Stimulated activated CD8-positive, alpha-beta memory T cell treated with anti-CD3 and anti-CD28 coated beads, Interleukin-12 subunit alpha, Interleukin-12 subunit beta, amount 100 ng/mL, for 24 hours (primary cell): Measurements from ENCODE around the gene CSN1S1.
"Not testable (repeated sequence)": the region's sequence is repeated elsewhere in the genome, so short reads cannot be mapped to it uniquely, and the experiment has no call there.

Source experiments
- DNase-seq: peaks from one replicate; pipeline ENCODE4 v3.0.0-alpha.2; 2020; ENCODE audit errors: extremely low read depth

Gene CSN1S1, protein sequence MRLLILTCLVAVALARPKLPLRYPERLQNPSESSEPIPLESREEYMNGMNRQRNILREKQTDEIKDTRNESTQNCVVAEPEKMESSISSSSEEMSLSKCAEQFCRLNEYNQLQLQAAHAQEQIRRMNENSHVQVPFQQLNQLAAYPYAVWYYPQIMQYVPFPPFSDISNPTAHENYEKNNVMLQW

DNA sequence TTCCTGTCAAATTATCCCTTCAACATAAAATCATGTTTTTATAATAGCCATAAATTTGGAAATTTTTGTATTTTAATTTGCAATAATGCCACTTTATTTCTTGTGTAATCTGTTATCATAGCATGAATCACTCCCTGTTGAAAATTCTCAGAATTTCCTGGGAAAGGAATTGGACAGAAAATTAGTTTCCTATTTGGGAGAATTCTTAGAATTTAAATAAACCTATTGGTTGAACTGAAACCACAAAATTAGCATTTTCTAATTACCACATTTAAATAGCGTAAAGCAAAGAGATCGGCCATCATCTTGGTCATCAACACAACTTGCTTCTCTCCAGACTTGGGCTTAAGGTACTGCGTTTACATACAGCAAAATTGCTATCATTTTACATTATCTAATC lies at the start of gene CSN1S1:
TSS of gene CSN1S1 (plus strand) at position 301 of the 400 bp plus-strand sequence. CDS start 1,488 bp downstream, outside the sequence.
- DNase-seq = no peak

DNA sequence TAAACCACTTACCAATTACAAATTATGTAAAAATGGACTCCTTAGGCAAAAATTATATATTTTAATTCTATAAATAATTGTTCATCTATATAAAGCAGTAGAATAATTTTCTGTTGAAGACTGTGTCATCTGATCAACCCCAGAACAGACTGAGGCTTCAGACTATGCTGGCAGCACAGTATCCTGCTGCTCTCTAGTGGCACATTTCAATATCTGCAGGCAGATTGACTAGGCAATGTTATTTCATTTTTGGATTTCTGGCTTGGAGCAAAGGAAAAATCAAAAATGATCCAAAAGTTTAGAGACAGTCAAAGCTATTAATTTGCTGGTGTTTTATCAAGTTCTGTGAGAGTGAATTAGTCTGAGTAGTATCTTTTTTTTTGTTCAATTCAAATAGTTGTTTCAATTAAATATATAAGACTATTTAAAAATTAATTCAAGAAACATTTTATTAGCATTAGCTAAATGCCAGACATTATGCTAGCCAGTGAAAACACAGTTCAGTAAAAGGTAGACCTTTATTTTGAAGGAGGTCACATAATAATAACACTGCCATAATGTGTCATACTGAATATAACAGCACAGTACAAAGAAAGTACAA lies 49.6 kb upstream of the CSN1S1 start:
- DNase-seq = no peak

DNA sequence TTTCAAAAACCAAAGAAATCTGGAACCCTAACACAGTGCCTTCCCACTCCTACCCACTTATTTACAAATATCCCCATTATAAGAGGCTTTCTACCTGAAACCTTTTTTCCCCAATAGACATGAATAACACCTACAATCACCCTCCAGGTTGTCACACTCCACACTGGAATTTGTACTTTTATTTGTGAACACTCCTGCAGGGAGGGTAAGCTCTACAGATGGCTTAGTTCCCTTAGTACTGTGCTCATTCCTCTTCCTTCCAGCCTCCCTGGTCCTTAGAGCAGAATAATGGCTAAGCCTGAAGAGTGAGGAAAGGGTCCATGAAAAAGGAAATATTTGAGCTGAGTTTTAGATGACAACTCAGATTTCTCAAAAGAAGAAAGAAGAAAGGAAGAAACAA lies 48.7 kb upstream of the CSN1S1 start:
- no peak for DNase-seq

DNA sequence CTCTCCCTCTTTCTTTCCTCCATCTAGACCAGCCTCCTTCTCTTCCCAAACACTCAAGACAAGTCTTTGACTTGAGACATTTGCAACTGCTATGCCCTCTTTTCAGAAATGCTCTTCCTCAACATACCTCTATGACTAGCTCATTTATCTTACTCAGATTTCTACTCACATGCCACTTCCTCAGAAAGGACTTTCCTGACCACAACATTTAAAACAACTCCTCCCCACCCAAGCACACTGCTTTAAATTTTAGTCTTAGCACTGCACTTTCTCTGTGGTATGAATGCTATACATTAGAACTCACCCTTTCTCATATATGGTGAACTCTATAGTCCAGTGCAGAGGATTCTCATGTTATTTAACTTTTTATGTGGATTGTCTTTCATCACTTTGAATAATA lies 42.5 kb upstream of the CSN1S1 start:
- DNase-seq = no peak

DNA sequence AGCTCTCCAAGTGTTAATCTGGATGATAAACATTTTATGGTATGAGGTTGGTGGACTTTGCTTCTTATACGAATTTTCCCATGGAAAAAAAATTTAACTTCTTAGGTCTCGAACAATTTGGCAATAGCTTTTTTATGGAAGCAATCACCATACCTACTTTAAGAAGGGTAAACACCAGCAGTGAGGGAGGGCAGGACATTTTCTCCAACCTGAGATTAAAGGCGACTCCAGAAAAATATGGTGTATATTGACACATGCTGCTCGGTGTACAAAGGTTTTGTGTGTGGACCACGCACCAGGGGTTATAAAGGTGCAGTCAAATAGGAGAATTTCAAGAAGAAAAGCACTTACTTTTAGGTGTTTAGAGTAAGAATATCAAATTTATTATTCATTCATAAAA lies 36.7 kb upstream of the CSN1S1 start:
- no peak for DNase-seq

DNA sequence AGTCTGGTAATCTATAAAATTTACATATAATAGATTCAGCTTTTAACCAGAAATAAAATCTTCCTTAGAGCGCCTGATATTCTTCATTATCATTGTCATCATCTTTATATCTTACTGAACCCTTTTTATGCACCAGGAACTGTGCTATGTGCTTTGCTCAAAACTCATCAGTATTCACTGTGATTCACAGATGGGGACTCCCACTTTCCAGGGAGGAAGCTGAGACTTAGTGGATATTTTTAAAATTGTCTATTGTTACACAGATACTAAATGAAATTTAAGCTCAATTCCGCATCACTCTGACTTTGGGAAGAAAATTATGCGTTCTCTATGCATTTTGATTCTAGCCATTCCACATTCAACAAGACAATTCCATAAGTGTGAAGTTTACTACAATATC lies 36.1 kb upstream of the CSN1S1 start:
- DNase-seq = no peak

DNA sequence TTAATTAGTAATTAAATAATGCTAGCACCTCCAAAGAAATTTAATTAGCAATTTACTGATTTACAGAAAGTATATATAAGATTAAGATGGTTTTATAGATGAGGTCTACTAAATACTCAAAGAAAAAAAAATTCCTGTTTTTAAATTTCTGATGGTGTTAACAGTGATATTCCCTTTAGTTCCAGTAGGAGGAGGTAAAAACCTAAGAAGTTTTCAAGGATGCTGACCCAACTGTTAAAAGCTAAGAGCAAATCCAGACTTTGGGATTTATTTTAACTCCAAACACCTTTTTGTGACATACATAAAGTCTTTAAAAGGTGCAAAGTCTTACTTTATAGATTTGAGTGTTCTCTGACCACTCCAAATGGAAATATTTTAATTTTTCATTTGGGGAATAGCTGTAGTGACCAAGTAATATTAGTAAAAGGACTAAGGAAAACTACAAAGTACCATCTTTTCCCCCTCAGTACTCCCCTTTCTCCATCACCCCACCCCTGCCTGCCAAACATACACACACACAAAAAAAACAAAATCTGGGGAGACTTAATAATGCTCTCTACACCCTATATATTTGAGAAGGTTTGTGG lies 34.2 kb upstream of the CSN1S1 start:
- DNase-seq = no peak

DNA sequence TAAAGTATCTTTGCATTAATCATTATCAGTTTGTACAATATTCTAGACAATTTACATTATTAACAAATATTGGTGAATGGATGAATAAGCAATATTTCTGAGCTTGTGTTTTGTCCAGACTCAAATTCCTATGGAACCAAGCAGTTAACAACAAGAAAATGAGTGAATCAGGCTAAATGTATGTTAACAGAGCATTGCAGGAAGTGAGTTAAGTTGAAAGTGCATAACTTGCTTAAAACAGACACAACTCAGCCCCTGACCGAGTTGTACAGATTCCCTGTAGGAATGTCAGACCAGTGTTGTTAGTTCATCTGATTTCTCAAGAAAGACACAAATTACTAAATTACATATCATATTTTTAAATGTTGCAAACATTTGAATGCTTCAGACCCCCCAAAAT lies 23.7 kb upstream of the CSN1S1 start:
- DNase-seq = no peak

DNA sequence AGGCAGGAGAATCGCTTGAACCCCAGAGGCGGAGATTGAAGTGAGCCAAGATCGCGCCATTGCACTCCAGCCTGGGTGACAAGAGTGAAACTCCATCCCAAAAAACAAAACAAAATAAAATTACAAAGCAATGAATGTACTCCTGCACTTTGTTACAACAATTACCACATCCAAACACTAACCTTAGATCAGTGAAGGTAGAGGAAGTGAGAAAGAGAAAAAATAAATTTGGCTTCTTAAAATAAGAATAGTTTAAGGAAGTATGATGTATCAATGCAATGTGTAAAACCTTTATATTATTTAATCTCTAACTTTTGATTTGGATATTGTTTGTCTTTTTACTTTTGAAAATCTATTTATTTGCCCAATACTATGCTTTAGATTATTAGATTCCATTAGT lies 21.7 kb upstream of the CSN1S1 start:
- DNase-seq = no peak

DNA sequence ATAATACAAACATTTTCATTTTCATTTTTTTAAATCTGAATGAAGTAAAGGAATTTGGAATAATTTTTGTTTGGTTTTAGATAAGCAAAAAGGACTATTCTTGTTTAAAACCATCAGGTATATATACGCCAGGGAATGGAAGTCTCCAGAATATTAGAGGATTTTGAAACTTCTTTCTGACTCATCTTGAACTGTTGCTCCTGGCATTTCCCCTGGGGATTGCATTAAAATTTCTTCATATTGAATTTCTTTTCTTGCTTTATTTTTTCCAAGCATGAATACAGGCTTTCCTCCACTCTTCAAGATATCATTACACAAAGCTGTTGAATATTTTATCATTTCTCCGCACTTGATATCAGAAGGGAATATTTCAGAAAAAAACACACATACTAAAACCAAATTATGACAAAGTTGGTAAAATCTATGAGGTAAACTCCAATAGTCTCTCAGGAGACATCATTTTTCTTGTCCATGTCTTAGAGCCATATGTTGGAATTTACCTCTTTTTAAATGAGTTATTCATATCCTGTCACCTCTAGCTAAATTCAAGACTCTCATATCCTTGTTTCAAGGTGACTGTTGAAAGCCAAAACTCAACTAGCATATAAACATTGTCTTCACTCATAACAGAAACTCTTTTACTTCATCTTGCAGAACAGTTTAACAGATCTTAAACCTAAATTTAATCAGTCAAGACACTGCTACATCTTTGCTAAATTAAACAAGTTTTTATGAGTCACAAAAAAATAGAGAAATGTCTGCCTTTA lies 20.7 kb upstream of the CSN1S1 start:
- DNase-seq = no peak

DNA sequence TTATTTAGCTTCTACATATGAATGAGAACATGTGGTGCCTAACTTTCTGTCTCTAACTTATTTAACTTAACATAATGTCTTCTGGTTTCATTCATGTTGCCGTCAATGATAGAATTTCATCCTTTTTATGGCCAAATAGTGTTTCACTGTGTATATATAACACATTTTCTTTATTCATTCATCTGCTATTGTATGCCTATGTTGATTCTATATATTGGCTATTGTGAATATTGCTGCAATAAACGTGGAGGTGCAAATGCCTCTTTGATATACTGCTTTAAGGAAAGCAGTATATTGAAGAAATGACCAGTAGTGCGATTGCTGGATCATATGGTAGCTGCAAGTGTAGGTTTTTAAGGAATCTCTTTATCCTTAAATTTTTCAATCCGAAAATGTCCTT lies 10.0 kb upstream of the CSN1S1 start:
- no peak for DNase-seq

DNA sequence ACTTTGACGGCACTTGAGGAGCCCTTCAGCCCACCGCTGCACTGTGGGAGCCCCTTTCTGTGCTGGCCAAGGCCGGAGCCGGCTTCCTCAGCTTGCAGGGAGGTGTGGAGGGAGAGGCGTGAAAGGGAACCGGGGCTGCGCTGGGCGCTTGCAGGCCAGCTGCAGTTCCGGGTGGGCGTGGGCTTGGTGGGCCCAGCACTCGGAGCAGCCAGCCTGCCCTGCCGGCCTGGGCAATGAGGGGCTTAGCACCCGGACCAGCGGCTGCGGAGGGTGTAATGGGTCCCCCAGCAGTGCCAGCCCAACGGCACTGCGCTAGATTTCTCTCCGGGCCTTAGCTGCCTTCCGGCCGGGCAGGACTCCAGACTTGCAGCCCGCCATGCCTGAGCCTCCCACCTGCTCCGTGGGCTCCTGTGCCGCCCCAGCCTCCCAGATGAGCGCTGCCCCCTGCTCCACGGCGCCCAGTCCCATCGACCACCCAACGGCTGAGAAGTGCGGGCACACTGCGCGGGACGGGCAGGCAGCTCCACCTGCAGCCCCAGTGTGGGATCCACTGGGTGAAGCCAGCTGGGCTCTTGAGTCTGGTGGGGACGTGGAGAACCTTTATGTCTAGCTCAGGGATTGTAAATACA lies 7.0 kb upstream of the CSN1S1 start:
- not testable (repeated sequence) for DNase-seq

DNA sequence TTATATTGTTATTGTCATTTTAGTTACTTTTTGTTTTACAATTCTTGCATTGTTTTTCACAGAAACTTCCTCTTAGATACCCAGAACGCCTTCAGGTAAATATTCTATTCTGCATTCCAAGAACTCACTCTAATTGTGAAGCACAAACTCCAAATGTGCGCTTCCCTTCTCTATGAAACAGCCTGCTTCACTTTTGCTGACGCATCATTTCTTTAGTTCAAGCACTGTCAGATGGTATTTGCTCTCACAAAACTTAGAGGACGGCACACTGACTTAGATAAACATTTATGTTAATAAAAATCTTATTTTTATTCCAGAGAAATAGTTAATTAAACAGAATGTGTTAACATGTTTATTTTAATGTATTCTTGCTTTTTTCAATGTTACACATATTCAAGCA lies 3.3 kb downstream of the CSN1S1 start:
- DNase-seq = no peak

DNA sequence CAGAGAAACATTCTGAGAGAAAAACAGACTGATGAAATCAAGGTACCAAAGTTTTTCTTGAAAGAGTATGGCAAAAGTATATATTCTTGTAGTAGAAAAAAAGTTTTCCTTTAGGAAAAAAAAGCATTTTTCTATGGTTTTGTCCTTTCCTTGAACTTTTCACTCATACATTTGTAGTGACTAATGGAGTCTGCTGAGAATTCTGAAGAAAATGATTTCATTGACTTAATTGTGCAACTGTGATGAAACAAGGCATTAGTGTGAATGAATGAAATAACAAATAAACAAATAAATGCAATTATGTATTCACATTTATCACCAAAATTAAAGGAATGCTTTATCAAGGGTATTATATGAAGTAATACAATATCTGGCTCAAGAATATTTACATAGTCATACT lies 5.7 kb downstream of the CSN1S1 start:
- DNase-seq = no peak

DNA sequence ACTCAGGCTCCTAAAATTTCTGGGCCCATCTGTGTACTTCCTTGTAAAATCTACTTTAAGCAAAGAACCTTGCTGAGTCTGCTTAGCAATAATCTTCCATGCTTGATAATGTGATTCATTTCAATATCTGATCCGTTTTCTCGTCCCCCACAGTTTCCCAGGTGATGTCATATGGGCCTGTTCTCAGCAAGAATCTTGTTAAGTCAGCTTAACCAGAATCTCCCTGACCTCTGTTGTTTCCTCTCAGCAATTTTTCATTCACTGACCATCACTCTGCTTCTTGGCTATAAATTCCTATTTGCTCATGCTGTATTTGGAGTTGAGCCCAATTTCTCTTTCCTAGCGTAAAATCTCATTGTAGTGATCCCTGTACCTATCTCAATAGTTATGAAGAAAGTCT lies 20.7 kb downstream of the CSN1S1 start:
- no peak for DNase-seq

DNA sequence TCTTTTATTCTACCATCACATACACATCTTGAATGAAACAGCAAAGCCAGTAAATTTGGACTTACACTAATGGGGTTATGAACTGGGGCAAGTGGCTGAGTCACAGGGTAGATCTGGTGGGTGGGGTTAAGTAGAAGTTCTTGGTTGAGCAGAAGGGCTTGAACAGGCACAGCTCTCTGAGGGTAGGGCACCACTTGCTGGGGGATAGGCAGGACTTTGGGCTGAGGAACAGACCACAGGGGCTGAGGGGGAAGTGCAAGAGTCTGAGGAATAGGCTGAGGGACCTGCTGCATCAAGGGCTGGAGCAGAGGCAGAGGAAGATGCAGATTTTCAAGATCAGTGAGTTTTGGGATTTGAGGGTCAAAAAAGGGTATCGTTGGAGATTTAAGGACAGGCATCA lies 26.3 kb downstream of the CSN1S1 start:
- no peak for DNase-seq

DNA sequence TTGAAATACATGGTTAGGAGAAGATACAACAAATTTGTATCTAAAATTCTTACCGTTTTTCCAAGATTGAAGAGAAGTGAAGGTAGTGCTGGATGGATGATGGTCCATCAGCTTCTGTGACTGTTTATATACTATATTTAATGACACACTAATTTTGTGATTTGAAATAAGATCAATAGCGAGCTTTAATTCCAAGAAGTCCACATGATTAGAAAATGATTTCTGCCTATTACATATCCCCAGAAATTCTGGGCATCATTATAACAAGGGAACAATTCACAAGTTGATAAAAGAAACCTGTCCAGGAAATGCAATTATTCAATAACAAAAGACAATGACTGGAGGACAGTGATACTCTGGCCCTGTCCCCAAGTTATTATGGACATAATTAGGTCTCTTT lies 34.8 kb downstream of the CSN1S1 start, which contains the start of gene CSN2:
TSS of gene CSN2 (minus strand) at position 101 of the 400 bp plus-strand sequence. CDS start 4,733 bp downstream, outside the sequence.
- no peak for DNase-seq

DNA sequence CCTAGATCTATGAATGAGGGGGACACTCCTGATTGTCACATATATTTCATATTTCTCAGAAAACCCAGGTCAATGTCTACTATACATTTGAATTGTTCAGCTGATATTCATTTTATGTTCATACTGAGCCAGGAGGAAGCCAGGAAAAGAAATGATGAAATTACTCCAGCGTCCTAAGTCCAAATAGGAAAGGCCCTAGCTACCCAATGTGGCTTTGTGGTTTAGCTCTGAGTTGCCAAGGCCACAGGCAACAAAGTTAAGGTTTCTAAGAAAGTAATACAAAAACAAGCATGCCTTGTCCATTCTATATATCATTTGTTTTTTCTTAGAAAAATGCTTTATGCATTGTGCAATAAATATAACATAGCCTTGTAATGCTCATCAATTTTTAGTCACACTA lies 39.2 kb downstream of the CSN1S1 start:
- no peak for DNase-seq

DNA sequence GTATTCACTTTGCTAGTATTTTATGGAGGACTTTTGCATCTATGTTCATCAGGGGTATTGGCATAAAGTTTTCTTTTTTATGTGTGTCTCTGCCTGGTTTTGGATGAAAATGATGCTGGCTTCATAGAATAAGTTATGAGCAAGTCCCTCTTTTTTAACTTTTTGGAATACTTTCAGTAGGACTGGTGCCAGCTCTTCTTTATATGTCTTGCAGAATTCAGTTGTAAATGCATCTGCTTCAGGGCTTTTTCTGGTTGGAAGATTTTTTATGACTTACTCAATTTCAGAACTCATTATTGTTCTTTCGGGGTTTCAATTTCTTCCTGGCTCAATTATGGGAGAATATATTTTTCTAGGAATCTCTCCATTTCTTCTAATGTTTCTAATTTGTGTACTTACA lies 43.8 kb downstream of the CSN1S1 start:
- DNase-seq = no peak

DNA sequence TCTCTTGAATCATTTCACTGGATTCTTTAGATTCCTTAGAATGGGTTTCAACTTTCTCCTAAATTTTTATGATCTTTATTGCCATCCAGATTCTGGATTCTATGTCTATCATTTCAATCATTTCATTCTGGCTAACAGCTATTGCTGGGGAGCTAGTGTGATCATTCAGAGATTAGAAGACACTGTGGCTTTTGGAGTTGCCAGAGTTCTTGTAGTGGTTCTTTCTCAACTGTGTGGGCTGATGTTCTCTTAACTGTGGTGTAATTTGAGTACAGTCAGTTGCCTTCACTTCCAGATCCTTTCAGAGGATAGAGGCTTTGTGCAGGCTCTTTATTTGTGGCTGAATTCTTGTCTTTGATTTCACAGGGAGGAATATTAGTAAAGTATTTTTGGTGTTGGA lies 46.7 kb downstream of the CSN1S1 start:
- no peak for DNase-seq

DNA sequence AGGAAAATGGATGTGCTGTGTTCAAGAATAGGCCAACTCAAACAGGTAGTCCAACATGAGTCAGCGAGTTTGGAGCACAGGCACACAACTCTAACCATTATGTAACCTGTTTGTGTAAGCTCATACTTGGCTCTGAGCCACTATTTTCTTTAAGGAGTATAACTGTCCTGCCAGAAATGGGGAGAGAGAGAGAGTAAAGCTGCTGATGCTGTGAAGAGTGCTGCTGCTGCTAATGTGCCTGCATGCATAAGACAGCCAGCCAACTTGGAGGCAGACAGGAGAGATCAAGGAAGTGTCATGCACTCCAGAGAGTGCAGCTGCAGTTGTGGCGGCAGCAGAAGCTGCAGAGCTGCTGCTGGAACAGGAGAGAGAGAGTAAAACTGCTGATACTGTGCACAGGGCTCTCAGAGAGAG lies 53.2 kb downstream of the CSN1S1 start:
- no peak for DNase-seq

DNA sequence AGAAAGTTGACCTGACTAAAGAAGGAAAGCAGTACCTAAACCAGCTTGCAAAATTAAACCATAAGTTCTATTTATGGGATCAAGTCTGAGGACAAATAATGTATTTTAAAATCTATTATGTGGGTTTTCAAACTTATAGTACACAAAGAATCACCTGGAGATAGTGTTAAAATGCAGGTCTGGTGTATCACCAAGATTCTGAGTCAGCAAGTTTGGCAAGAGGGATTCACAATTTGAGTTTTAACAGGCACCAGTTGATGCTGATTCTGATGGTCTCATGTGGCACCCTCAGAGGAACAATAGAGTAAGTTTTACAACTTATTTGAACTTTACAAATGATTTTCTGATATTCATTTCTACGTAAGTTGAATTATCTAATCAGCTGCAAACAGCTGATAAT lies 55.8 kb downstream of the CSN1S1 start:
- no peak for DNase-seq
